GM19438 (cell line): ENCODE results near the gene SELENOI.

Experiments
- ATAC-seq: cut with Tn5 transposase; IDR thresholded peaks from one replicate; pipeline ENCODE4 v1.9.1; 2021; ENCODE audit warnings: low read depth; ENCODE audit not compliant: unreplicated experiment

SELENOI gene

GRCh38 chr2:26444236-26444635 lies 98.3 kb downstream of the SELENOI start:
- no peak for ATAC-seq
